ENCODE data around the gene NWD2. TPM values are rescaled to one million over a fixed set of nuclear protein-coding genes. Genes with fewer than 3 reads are reported as not detected.

NWD2 gene
- total and polyA plus RNA-seq, 7 donors, result under 0.01 to 2.3 (median 0.35) TPM

GRCh38 chr4:37243722-37244582, 591 bp upstream of the NWD2 start:
- no peaks in the 10 kb centered on the region for H3K36me3 ChIP-seq
- 2 to 5% methylated on average over 70 of the region's 70 CpGs for WGBS, 2 donors
- DNase-seq, result no peak
- H3K4me1 ChIP-seq, result peaks cover 0 to 16% (median 10%) of the 10 kb centered on the region in 4 donors
- peaks cover 14 to 46% (median 28%) of the 10 kb centered on the region in 3 donors for H3K27me3 ChIP-seq
- TF ChIP-seq POLR2A (IDR thresholded peaks at IDR 0.05), result no peak
- TF ChIP-seq POLR2AphosphoS5 (IDR thresholded peaks at IDR 0.05), result no peak
- no peak for TF ChIP-seq EP300 (IDR thresholded peaks at IDR 0.05)
- TF ChIP-seq CTCF (IDR thresholded peaks at IDR 0.05), result no peak
- H3K27ac ChIP-seq, result peak overlapping the region in 1 of 4 donors; percentile 21
- intact Hi-C loops (cut with DNase I), result no loop called here
- H3K9me3 ChIP-seq, result no peaks in the 10 kb centered on the region
- H3K4me3 ChIP-seq, result peak overlapping the region in 3 of 4 donors; percentile 20 to 37 (median 34)

GRCh38 chr4:37245391-37245954, 930 bp downstream of the NWD2 start:
- peak overlapping the region in 2 of 4 donors; percentile 34 to 37 for H3K4me3 ChIP-seq
- no peak for DNase-seq
- TF ChIP-seq CTCF (IDR thresholded peaks at IDR 0.05) (no peak), EP300 (IDR thresholded peaks at IDR 0.05) (no peak), POLR2AphosphoS5 (IDR thresholded peaks at IDR 0.05) (no peak), POLR2A (IDR thresholded peaks at IDR 0.05) (no peak)
- WGBS, 2 donors, result 5% methylated on average over 23 of the region's 23 CpGs
- peaks cover 0 to 16% (median 10%) of the 10 kb centered on the region in 4 donors for H3K4me1 ChIP-seq
- peaks cover 14 to 46% (median 28%) of the 10 kb centered on the region in 3 donors for H3K27me3 ChIP-seq
- H3K9me3 ChIP-seq, result no peaks in the 10 kb centered on the region
- intact Hi-C loops (cut with DNase I), result no loop called here
- H3K36me3 ChIP-seq, result no peaks in the 10 kb centered on the region
- H3K27ac ChIP-seq, result no peak overlapping the region

GRCh38 chr4:37246891-37247290, 2.3 kb downstream of the NWD2 start:
- no peak for DNase-seq
- Histone ChIP-seq H3K36me3 (no peaks in the 10 kb centered on the region), H3K27ac (no peak overlapping the region), H3K4me1 (peaks cover 0 to 16% (median 10%) of the 10 kb centered on the region in 4 donors), H3K27me3 (peaks cover 14 to 40% (median 28%) of the 10 kb centered on the region in 3 donors), H3K4me3 (no peak overlapping the region), H3K9me3 (no peaks in the 10 kb centered on the region)
- 11 to 37% methylated on average over 6 of the region's 6 CpGs for WGBS, 2 donors
- TF ChIP-seq CTCF (IDR thresholded peaks at IDR 0.05) (no peak), POLR2A (IDR thresholded peaks at IDR 0.05) (no peak), POLR2AphosphoS5 (IDR thresholded peaks at IDR 0.05) (no peak), EP300 (IDR thresholded peaks at IDR 0.05) (no peak)
- intact Hi-C loops (cut with DNase I), result no loop called here

GRCh38 chr4:37258221-37258620, 13.7 kb downstream of the NWD2 start:
- H3K27ac ChIP-seq, result no peak overlapping the region
- no peaks in the 10 kb centered on the region for H3K36me3 ChIP-seq
- DNase-seq, result no peak
- no peaks in the 10 kb centered on the region for H3K9me3 ChIP-seq
- intact Hi-C loops (cut with DNase I), result no loop called here
- 72 to 87% methylated on average over 1 of the region's 1 CpG for WGBS, 2 donors
- no peaks in the 10 kb centered on the region for H3K27me3 ChIP-seq
- H3K4me1 ChIP-seq, result no peaks in the 10 kb centered on the region
- H3K4me3 ChIP-seq, result no peak overlapping the region
- no peak for TF ChIP-seq POLR2AphosphoS5 (IDR thresholded peaks at IDR 0.05)
- TF ChIP-seq CTCF (IDR thresholded peaks at IDR 0.05), result no peak
- TF ChIP-seq POLR2A (IDR thresholded peaks at IDR 0.05), result no peak
- TF ChIP-seq EP300 (IDR thresholded peaks at IDR 0.05), result no peak
